Activated B cell treated with CpG ODN at 0.5 μM for 24 hours (primary cell): ENCODE results near the gene NUAK2. TPM values are rescaled to one million over a fixed set of nuclear protein-coding genes. Genes with fewer than 3 reads are reported as not detected.

Source experiments
- ATAC-seq: fragments of 200-7000 bp; cut with Tn5 transposase; one replicate; pipeline ENCODE4 v1.10.0; 2021; ENCODE audit warnings: low read depth, mild to moderate bottlenecking, moderate library complexity
- CTCF ChIA-PET: fragments of 350-600 bp; sonication (Branson Sonifier 250); formaldehyde crosslinking; loops from one replicate; lab custom pipeline; 2021; ENCODE audit warnings: antibody characterized with exemption; lab: Charles Lee
- POLR2A ChIA-PET: fragments of 350-600 bp; sonication (Branson Sonifier 250); formaldehyde crosslinking; loops from one replicate; lab custom pipeline; 2021; ENCODE audit warnings: antibody characterized with exemption; lab: Charles Lee
- DNase-seq: peaks from one replicate; pipeline ENCODE4 v3.0.0; 2022
- H3K27ac Mint-ChIP-seq: one replicate; pipeline ENCODE4 v1.8.0; 2020; ENCODE audit warnings: mixed read lengths
- H3K27me3 Mint-ChIP-seq: one replicate; pipeline ENCODE4 v1.8.0; 2021; ENCODE audit warnings: mixed read lengths
- H3K36me3 Mint-ChIP-seq: one replicate; pipeline ENCODE4 v1.8.0; 2021; ENCODE audit warnings: low read depth, mixed read lengths
- H3K4me1 Mint-ChIP-seq: one replicate; pipeline ENCODE4 v1.8.0; 2021; ENCODE audit warnings: mixed read lengths
- H3K4me3 Mint-ChIP-seq: one replicate; pipeline ENCODE4 v1.8.0; 2020; ENCODE audit warnings: mild to moderate bottlenecking, mixed read lengths
- H3K9me3 Mint-ChIP-seq: one replicate; pipeline ENCODE4 v1.8.0; 2020; ENCODE audit warnings: mixed read lengths
- intact Hi-C: fragments of 100-400 bp; cut with micrococcal nuclease; formaldehyde crosslinking; loops from one replicate; pipeline ENCODE4 v1.15.1; 2024
- total RNA-seq: library from RNA; stranded (reverse); gene quantifications from 2 replicates; pipeline ENCODE4 v1.2.3, GENCODE V29; 2022
- TF ChIP-seq, protein P1 (sequence below): fragments of 200-600 bp; IDR thresholded peaks from one replicate; pipeline ENCODE4 v1.8.0; 2022; ENCODE audit warnings: antibody characterized with exemption, mild to moderate bottlenecking

The NUAK2 gene
- total RNA-seq, 1 donor from 2014 or later: 26.2 TPM

DNA sequence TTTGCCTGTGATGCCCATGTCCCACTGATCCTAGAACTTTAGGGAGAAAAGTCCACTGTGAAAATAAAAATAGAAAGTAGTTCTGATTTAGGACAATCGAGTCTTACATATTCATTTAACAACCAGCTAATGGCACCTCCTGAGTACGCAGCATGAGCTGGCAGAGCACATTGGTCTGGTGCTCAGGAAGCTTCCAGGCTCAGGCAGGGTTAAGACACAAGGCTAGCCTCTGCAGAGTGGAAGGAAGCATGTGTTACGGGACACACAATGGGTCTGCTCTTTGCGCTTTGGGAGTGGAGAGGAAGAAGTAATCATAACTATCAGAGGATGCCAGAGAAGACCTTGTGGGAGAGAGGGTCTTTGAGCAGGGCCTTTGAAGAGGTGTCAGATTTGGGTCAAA, 39.3 kb upstream of the NUAK2 start:
- H3K36me3 Mint-ChIP-seq: no peaks in the 10 kb centered on the region
- H3K9me3 Mint-ChIP-seq: no peaks in the 10 kb centered on the region
- no peak overlapping the region for H3K4me3 Mint-ChIP-seq
- H3K27ac Mint-ChIP-seq: no peak overlapping the region
- no peak for DNase-seq
- peaks cover 3% of the 10 kb centered on the region for H3K4me1 Mint-ChIP-seq
- H3K27me3 Mint-ChIP-seq: peaks cover 16% of the 10 kb centered on the region
- ChIA-PET CTCF (no interaction called here), POLR2A (interaction anchor here (0.6 kb wide), 1 partner anchor 76 kb away, joined by 3 read pairs; no protein-coding TSS in a partner anchor)
- no peak for ATAC-seq
- intact Hi-C loops: no loop called here
- TF ChIP-seq, protein P1, sequence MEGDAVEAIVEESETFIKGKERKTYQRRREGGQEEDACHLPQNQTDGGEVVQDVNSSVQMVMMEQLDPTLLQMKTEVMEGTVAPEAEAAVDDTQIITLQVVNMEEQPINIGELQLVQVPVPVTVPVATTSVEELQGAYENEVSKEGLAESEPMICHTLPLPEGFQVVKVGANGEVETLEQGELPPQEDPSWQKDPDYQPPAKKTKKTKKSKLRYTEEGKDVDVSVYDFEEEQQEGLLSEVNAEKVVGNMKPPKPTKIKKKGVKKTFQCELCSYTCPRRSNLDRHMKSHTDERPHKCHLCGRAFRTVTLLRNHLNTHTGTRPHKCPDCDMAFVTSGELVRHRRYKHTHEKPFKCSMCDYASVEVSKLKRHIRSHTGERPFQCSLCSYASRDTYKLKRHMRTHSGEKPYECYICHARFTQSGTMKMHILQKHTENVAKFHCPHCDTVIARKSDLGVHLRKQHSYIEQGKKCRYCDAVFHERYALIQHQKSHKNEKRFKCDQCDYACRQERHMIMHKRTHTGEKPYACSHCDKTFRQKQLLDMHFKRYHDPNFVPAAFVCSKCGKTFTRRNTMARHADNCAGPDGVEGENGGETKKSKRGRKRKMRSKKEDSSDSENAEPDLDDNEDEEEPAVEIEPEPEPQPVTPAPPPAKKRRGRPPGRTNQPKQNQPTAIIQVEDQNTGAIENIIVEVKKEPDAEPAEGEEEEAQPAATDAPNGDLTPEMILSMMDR: no peak

GRCh38 chr1:205359771-205360565, 38.4 kb upstream of the NUAK2 start:
- TF ChIP-seq, protein P1: no peak
- no peak for DNase-seq
- H3K4me1 Mint-ChIP-seq: peaks cover 3% of the 10 kb centered on the region

GRCh38 chr1:205358579-205358978, 37.0 kb upstream of the NUAK2 start:
- no peak overlapping the region for H3K4me3 Mint-ChIP-seq
- no peaks in the 10 kb centered on the region for H3K9me3 Mint-ChIP-seq
- peaks cover 15% of the 10 kb centered on the region for H3K27me3 Mint-ChIP-seq
- H3K27ac Mint-ChIP-seq: no peak overlapping the region
- CTCF ChIA-PET: interaction anchor here (2.4 to 7.4 kb wide), 2 partner anchors 85 to 128 kb away, joined by 7 to 114 read pairs; no protein-coding TSS in a partner anchor
- H3K36me3 Mint-ChIP-seq: no peaks in the 10 kb centered on the region
- DNase-seq: no peak
- ATAC-seq: no peak
- peaks cover 6% of the 10 kb centered on the region for H3K4me1 Mint-ChIP-seq
- intact Hi-C loops: no loop called here
- TF ChIP-seq, protein P1: no peak
- POLR2A ChIA-PET: no interaction called here

More at GRCh38 chr1:205359771-205360565, 38.4 kb upstream of the NUAK2 start:
- peaks cover 15% of the 10 kb centered on the region for H3K27me3 Mint-ChIP-seq
- ChIA-PET POLR2A (interaction anchor here (0.6 kb wide), 1 partner anchor 75 kb away, joined by 3 read pairs; no protein-coding TSS in a partner anchor), CTCF (interaction anchor here (2.4 kb wide), 1 partner anchor 87 kb away, joined by 7 read pairs; no protein-coding TSS in a partner anchor)
- no peaks in the 10 kb centered on the region for H3K36me3 Mint-ChIP-seq
- intact Hi-C loops: no loop called here
- H3K27ac Mint-ChIP-seq: no peak overlapping the region
- ATAC-seq: no peak
- no peaks in the 10 kb centered on the region for H3K9me3 Mint-ChIP-seq
- no peak overlapping the region for H3K4me3 Mint-ChIP-seq

DNA sequence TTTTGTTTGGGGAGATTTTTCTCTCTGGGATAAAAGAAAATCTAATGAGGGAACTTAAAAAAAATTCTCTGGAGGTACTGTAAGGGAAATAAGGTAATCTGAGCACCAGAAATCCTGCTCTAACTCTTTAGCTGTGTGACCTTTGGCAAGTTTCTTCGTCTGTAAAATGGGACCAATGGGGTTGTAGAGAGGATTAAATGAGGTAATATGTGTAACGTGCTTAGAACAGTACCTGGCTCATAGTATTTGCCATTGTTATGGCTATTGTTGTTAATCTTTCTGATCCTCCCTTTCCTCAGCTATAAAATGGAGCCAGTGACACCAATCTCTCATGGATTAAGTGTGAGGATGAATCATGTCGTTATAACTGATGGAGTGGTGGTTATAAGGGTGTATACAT, 36.0 kb upstream of the NUAK2 start:
- TF ChIP-seq, protein P1: no peak
- intact Hi-C loops: no loop called here
- DNase-seq (no peak), ATAC-seq (no peak)
- ChIA-PET POLR2A (no interaction called here), CTCF (interaction anchor here (5.7 to 7.4 kb wide), 2 partner anchors 84 to 129 kb away, joined by 57 to 114 read pairs; no protein-coding TSS in a partner anchor)
- no peaks in the 10 kb centered on the region for H3K9me3 Mint-ChIP-seq
- H3K27ac Mint-ChIP-seq: no peak overlapping the region
- peaks cover 15% of the 10 kb centered on the region for H3K27me3 Mint-ChIP-seq
- no peaks in the 10 kb centered on the region for H3K36me3 Mint-ChIP-seq
- H3K4me1 Mint-ChIP-seq: peaks cover 6% of the 10 kb centered on the region
- no peak overlapping the region for H3K4me3 Mint-ChIP-seq

DNA sequence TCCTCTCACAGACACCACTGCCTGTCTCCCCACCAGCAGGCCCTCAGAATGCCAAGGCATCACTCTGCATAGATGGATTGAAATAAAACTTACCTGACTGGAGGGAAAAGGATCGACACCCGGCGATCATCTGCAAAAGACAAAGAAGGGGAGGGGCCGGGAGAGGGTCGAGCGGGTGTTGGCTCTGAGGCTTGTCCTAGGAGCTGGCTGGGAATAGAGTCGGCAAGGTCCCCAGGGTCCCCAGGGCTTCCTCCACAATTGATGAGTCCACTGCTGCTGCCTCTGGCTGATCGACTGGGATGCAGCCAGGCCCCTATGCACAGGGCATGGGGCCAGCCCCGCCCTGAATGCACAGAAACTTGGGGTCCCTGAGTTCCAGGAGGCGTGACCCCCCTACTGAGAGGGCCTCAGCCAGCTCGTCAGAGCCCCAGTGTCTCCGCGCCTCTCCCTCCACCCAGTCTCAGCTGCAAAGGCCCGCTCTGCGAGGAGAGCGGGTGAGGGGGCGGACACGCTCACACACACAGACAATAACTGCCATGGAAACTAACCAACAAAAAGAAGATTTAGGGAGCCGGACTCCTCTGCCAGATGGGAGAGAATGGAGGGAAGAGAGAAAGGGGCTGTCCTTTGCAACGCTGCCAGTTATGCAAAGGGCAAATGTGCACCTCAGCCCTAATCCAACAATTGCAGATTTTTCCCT, 35.0 kb upstream of the NUAK2 start, which contains the start of gene KLHDC8A:
Gene KLHDC8A, minus strand, starts transcription at position 483 of the 700 bp plus-strand sequence. CDS start 13,318 bp downstream, outside the sequence.
- ChIA-PET POLR2A (no interaction called here), CTCF (interaction anchor here (0.6 to 7.4 kb wide), 5 partner anchors 21 to 130 kb away, joined by 3 to 114 read pairs (median 3); no protein-coding TSS in a partner anchor)
- intact Hi-C loops: no loop called here
- DNase-seq (no peak), ATAC-seq (no peak)
- Mint-ChIP-seq H3K4me3 (no peak within 1 kb of the TSS), H3K9me3 (no peaks in the 10 kb centered on the region), H3K4me1 (peaks cover 8% of the 10 kb centered on the region), H3K36me3 (no peaks in the 10 kb centered on the region), H3K27ac (no peak within 1 kb of the TSS), H3K27me3 (peaks cover 15% of the 10 kb centered on the region)
- TF ChIP-seq, protein P1: no peak
